HFFc6 (cell line): ENCODE data around the gene OR6Y1. TPM values are rescaled to one million over a fixed set of nuclear protein-coding genes. Genes with fewer than 3 reads are reported as not detected.

Experiments
- DNase-seq: peaks from one replicate; pipeline ENCODE4 v3.0.0-alpha.2; 2018
- H3K27ac Mint-ChIP-seq: 2 replicates; pipeline ENCODE4 v1.8.0; 2020; ENCODE audit warnings: mild to moderate bottlenecking, mixed read lengths
- H3K27me3 Mint-ChIP-seq: 2 replicates; pipeline ENCODE4 v1.8.0; 2021; ENCODE audit warnings: mild to moderate bottlenecking, moderate library complexity, mixed read lengths; ENCODE audit not compliant: insufficient read depth
- H3K36me3 Mint-ChIP-seq: 2 replicates; pipeline ENCODE4 v1.8.0; 2021; ENCODE audit warnings: low read depth, mixed read lengths
- H3K4me1 Mint-ChIP-seq: 2 replicates; pipeline ENCODE4 v1.8.0; 2020; ENCODE audit warnings: low read depth, mixed read lengths
- H3K4me3 Mint-ChIP-seq: 2 replicates; pipeline ENCODE4 v1.8.0; 2020; ENCODE audit warnings: mild to moderate bottlenecking, moderate library complexity, mixed read lengths
- H3K9me3 Mint-ChIP-seq: 2 replicates; pipeline ENCODE4 v1.8.0; 2020; ENCODE audit warnings: mild to moderate bottlenecking, mixed read lengths
- total RNA-seq, 6 experiments: library from RNA; stranded (reverse); fragmentation: NEBNext Ultra II Directional; extraction: Animal tissue kit (Norgen Biotek cat#: 25700); gene quantifications; 2 replicates in 1 of 6; 3 replicates in 5 of 6; pipeline ENCODE4 v1.2.3, GENCODE V29; 2021
- TF ChIP-seq, protein P1 (sequence below): fragments of 200-600 bp; sonication (generic); IDR thresholded peaks from 2 replicates; pipeline ENCODE4 v1.5.0; 2021; ENCODE audit warnings: antibody characterized with exemption, mild to moderate bottlenecking

Gene OR6Y1
- total RNA-seq, 6 experiments from 2014 or later, result not detected

DNA sequence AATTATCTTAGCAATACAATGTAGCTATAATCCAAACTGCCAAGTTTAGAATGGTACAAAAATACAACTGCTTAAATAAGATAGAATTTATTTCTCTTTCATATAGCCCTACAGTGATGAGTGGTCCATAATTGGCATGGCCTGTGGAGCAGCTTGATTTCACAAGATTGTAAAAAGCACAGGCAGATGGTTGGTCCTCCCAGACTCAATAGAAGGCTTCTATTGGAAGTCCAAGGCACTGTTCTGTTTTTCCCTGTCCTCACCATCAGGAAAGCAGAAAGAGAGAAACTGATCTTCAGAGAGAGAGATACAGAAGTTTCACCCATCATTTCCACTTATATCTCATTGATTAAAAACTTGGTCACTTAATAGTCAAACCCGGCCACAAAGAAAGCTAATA lies 18.0 kb upstream of the OR6Y1 start:
- H3K9me3 Mint-ChIP-seq, result peaks cover 9% of the 10 kb centered on the region
- TF ChIP-seq, protein P1, sequence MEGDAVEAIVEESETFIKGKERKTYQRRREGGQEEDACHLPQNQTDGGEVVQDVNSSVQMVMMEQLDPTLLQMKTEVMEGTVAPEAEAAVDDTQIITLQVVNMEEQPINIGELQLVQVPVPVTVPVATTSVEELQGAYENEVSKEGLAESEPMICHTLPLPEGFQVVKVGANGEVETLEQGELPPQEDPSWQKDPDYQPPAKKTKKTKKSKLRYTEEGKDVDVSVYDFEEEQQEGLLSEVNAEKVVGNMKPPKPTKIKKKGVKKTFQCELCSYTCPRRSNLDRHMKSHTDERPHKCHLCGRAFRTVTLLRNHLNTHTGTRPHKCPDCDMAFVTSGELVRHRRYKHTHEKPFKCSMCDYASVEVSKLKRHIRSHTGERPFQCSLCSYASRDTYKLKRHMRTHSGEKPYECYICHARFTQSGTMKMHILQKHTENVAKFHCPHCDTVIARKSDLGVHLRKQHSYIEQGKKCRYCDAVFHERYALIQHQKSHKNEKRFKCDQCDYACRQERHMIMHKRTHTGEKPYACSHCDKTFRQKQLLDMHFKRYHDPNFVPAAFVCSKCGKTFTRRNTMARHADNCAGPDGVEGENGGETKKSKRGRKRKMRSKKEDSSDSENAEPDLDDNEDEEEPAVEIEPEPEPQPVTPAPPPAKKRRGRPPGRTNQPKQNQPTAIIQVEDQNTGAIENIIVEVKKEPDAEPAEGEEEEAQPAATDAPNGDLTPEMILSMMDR, result no peak
- H3K36me3 Mint-ChIP-seq, result no peaks in the 10 kb centered on the region
- H3K27me3 Mint-ChIP-seq, result no peaks in the 10 kb centered on the region
- no peaks in the 10 kb centered on the region for H3K4me1 Mint-ChIP-seq
- DNase-seq, result no peak
- no peak overlapping the region for H3K4me3 Mint-ChIP-seq
- H3K27ac Mint-ChIP-seq, result no peak overlapping the region

DNA sequence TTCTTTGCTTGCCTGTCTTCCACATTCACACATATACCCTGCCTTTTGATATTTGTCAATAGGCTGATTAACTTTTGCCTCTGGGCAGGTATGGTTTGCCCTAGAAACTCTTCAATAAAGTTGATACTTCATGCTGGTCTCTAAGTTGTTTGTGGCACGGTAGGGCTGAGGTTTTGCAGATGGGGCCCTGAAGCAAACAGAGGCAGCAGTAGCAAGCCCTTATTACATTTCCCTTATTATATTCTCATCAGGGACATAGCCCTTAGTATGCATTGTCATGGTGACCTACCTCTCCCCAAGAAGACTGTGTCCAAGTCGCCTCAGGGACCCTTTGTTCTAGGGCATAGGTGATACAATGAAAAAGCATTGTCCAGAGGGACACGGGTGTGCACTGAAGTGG lies 16.3 kb upstream of the OR6Y1 start, which contains the start of gene OR6P1:
TSS of gene OR6P1 (minus strand) at position 101 of the 400 bp plus-strand sequence. CDS start 6,976 bp downstream, outside the sequence.
- DNase-seq, result no peak
- H3K27ac Mint-ChIP-seq, result no peak within 1 kb of the TSS
- TF ChIP-seq, protein P1, result no peak
- no peaks in the 10 kb centered on the region; the same call in 1 of the 2 replicates for H3K36me3 Mint-ChIP-seq
- H3K4me3 Mint-ChIP-seq, result no peak within 1 kb of the TSS
- H3K9me3 Mint-ChIP-seq, result peaks cover 17% of the 10 kb centered on the region
- no peaks in the 10 kb centered on the region for H3K27me3 Mint-ChIP-seq
- H3K4me1 Mint-ChIP-seq, result no peaks in the 10 kb centered on the region

DNA sequence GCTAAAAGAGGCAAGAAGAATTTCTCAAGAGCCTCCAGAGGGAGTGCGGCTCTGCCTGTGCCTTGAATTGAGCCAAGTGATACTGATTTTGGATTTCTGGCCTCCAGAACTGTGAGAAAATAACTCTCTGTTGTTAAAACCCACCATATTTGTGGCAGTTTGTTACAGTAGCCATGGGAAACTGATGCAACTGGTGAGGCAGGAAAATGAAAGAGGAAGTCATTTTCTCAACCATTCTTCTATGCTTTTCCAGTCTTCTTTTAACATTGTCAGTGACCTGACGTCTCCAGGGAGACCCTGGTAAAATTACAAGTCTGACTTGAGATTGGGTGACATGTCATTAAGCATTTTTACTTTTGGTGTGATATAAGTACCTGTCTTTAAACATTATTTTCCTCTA lies 10.4 kb upstream of the OR6Y1 start:
- TF ChIP-seq, protein P1, result no peak

DNA sequence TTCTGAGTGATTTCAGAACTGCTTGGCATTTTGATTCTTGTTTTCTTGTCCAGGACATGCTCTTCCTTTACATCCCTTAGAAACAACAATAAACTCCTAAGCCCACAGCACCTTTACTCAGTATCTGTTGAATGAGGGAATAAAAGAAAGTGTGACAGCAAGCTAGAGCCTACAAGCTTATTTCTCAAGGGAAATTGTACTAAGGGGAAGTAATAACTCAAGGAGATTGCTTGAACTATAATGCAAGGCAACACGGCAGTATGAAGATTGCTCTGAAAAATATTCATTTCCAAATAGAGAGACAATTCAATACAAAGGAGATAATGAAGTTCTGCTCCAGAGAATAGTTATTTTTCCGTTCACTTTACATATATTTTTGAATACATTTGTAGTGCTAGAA lies 9.6 kb upstream of the OR6Y1 start:
- TF ChIP-seq, protein P1, result no peak
- Mint-ChIP-seq H3K9me3 (peaks cover 42% of the 10 kb centered on the region), H3K4me1 (no peaks in the 10 kb centered on the region), H3K36me3 (no peaks in the 10 kb centered on the region; the same call in 1 of the 2 replicates), H3K4me3 (no peak overlapping the region), H3K27me3 (no peaks in the 10 kb centered on the region), H3K27ac (no peak overlapping the region)
- no peak for DNase-seq

More for the DNA sequence above, 10.4 kb upstream of the OR6Y1 start:
- no peaks in the 10 kb centered on the region for H3K4me1 Mint-ChIP-seq
- H3K27ac Mint-ChIP-seq, result no peak overlapping the region
- H3K27me3 Mint-ChIP-seq, result no peaks in the 10 kb centered on the region
- H3K9me3 Mint-ChIP-seq, result peaks cover 35% of the 10 kb centered on the region
- H3K4me3 Mint-ChIP-seq, result no peak overlapping the region
- H3K36me3 Mint-ChIP-seq, result no peaks in the 10 kb centered on the region; the same call in 1 of the 2 replicates
- no peak for DNase-seq

DNA sequence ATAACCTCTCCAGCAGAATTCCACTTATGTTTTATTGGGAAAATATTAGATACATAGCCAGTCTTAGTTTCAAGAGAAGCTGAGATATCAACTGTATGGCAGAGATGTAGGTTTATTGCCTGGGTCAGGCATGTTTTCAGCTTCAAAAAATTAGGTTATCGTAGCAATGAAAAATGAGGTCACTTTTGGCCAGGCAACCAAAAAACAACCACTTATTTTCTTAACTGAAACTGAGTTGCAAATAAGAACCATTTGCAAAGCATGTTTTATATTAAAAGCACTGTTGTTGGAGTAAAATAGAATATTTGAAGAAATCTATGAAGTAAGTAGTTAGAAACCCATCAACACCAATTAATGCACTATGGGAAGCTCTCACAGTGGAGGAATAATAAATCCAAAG lies 5.5 kb upstream of the OR6Y1 start:
- TF ChIP-seq, protein P1, result no peak
- Mint-ChIP-seq H3K27me3 (no peaks in the 10 kb centered on the region), H3K27ac (no peak overlapping the region), H3K36me3 (no peaks in the 10 kb centered on the region), H3K4me1 (no peaks in the 10 kb centered on the region), H3K9me3 (peaks cover 31% of the 10 kb centered on the region), H3K4me3 (no peak overlapping the region)
- no peak for DNase-seq

DNA sequence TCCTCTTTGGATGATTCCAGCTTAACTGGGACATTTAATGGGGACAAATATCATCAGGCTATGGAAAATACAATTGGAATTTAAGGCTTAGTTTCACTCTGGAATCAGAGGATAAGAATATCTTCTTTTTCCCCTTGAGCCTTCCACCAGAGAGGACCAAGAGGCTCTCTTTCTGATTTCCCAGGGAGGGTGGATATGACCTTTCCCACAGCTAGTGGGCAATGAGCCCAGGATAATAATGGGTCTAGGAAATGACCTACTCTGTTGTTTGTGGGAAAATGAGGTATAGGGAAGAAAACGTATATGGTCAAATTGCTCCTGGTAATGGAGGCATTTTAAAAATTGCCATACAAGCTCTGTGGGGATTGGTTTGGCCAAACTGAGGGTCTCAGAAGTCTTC lies 1.9 kb downstream of the OR6Y1 start:
- TF ChIP-seq, protein P1, result no peak
- no peaks in the 10 kb centered on the region for H3K4me1 Mint-ChIP-seq
- no peak overlapping the region for H3K4me3 Mint-ChIP-seq
- peaks cover 5% of the 10 kb centered on the region; the same call in 1 of the 2 replicates for H3K9me3 Mint-ChIP-seq
- no peaks in the 10 kb centered on the region for H3K36me3 Mint-ChIP-seq
- no peak overlapping the region for H3K27ac Mint-ChIP-seq
- H3K27me3 Mint-ChIP-seq, result peaks cover 2% of the 10 kb centered on the region; the same call in 1 of the 2 replicates
- no peak for DNase-seq
